ENCODE data around the gene PRDM15.

Gene PRDM15

DNA sequence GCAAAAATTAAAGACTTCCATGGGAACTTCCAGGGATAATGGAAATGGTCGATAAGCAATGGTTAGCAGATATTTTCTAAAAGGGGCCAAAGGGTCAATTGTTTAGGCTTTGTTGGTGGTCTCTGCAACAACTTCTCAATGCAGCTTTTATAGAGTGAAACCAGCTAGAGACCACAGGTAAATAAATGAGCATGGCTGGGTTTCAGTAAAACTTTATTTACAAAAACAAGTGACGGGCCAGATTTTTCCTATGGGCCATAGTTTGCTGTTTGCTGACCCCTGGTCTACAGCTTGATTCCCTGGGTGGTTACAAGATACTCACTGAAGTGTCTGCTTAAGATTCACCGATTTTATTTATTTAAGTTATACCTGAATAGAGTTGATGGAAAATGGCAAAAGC, 22.6 kb upstream of the PRDM15 start:
- WGBS, result 84% methylated on average over 2 of the region's 3 CpGs
- no peak overlapping the region for H3K27ac ChIP-seq (ENCODE audit: low read length, poor library complexity, severe bottlenecking)
- H2BK12ac ChIP-seq (ENCODE audit: low read length in 2 of 2), result no peak overlapping the region
- no peak overlapping the region for H2AK5ac ChIP-seq (ENCODE audit: low read length, severe bottlenecking)
- H3K27me3 ChIP-seq (ENCODE audit: control insufficient read depth in 1 of 2, insufficient read depth in 1 of 2, low read length in 2 of 2), result no peaks in the 10 kb centered on the region
- peaks cover 47 to 92% of the 10 kb centered on the region in 2 experiments for H3K36me3 ChIP-seq (ENCODE audit: control insufficient read depth in 1 of 2, insufficient read depth in 2 of 2, low read depth in 1 of 2, low read length in 2 of 2)
- no peaks in the 10 kb centered on the region for H3K79me1 ChIP-seq (replicated peaks; ENCODE audit: low read length, poor library complexity, severe bottlenecking)
- no peaks in the 10 kb centered on the region for H3K4me1 ChIP-seq (ENCODE audit: control insufficient read depth, insufficient read depth, low read depth, low read length)
- no peak overlapping the region for H2BK5ac ChIP-seq (ENCODE audit: low read depth, low read length, poor library complexity, severe bottlenecking)
- no peak overlapping the region for H3K23ac ChIP-seq (ENCODE audit: low read length in 2 of 2)
- no peak overlapping the region for H3K4ac ChIP-seq (ENCODE audit: low read depth in 1 of 2, low read length in 2 of 2)
- no peak overlapping the region for H2BK120ac ChIP-seq (ENCODE audit: low read depth, low read length)
- no peak overlapping the region for H4K91ac ChIP-seq (ENCODE audit: low read length)
- no peak overlapping the region for H3K18ac ChIP-seq (ENCODE audit: low read depth in 1 of 2, low read length in 2 of 2)
- no peak overlapping the region for H2BK15ac ChIP-seq (ENCODE audit: low read depth, poor library complexity, severe bottlenecking)
- no peak overlapping the region for H3K4me2 ChIP-seq (ENCODE audit: low read length, poor library complexity, severe bottlenecking)
- no peak overlapping the region for H3K14ac ChIP-seq (ENCODE audit: low read length in 2 of 2)
- no peak overlapping the region for H3K4me3 ChIP-seq (ENCODE audit: insufficient read depth in 1 of 2, low read depth in 1 of 2, low read length in 2 of 2)
- no peak overlapping the region for H4K8ac ChIP-seq (ENCODE audit: low read length)
- H3K9ac ChIP-seq (ENCODE audit: low read length), result no peak overlapping the region
- H3K9me3 ChIP-seq (ENCODE audit: control insufficient read depth, low read length), result no peaks in the 10 kb centered on the region
- no peak overlapping the region for H2AFZ ChIP-seq (ENCODE audit: low read depth, low read length)
- DNase-seq, result no peak

- H3K27me3 ChIP-seq (ENCODE audit: control insufficient read depth in 1 of 2, insufficient read depth in 1 of 2, low read length in 2 of 2), result no peaks in the 10 kb centered on the region
Measured at GRCh38 chr21:41901099-41901498, 22.0 kb upstream of the PRDM15 start.

DNA sequence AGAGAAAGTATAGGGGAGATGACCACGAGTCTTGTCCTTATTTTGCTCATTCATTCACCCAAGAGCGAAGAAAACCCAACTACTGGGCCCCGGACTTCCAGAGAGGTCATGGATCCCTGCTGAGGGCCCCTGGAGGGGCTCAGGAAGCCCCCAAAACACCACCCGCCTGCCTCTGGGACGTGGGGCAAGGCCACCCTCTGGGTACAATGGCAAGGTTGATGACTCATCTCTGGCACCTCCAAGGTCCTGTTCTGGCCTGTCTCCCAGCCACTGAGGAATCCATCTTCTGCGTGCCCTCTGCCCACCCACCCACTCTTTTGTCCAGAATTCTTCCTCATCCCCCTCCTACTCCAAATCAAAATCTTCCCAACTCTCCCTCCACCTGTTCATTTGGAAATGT, 21.3 kb upstream of the PRDM15 start:
- H2AK5ac ChIP-seq (ENCODE audit: low read length, severe bottlenecking), result no peak overlapping the region
- H3K18ac ChIP-seq (ENCODE audit: low read depth in 1 of 2, low read length in 2 of 2), result no peak overlapping the region
- WGBS, result 96% methylated on average over 6 of the region's 6 CpGs
- no peaks in the 10 kb centered on the region for H3K27me3 ChIP-seq (ENCODE audit: control insufficient read depth in 1 of 2, insufficient read depth in 1 of 2, low read length in 2 of 2)
- H3K14ac ChIP-seq (ENCODE audit: low read length in 2 of 2), result no peak overlapping the region
- H3K4ac ChIP-seq (ENCODE audit: low read depth in 1 of 2, low read length in 2 of 2), result no peak overlapping the region
- no peaks in the 10 kb centered on the region for H3K9me3 ChIP-seq (ENCODE audit: control insufficient read depth, low read length)
- no peak overlapping the region for H4K91ac ChIP-seq (ENCODE audit: low read length)
- H3K27ac ChIP-seq (ENCODE audit: low read length, poor library complexity, severe bottlenecking), result no peak overlapping the region
- H2BK12ac ChIP-seq (ENCODE audit: low read length in 2 of 2), result no peak overlapping the region
- no peak overlapping the region for H3K4me3 ChIP-seq (ENCODE audit: insufficient read depth in 1 of 2, low read depth in 1 of 2, low read length in 2 of 2)
- H4K8ac ChIP-seq (ENCODE audit: low read length), result no peak overlapping the region
- peaks cover 3% of the 10 kb centered on the region for H3K4me1 ChIP-seq (ENCODE audit: control insufficient read depth, insufficient read depth, low read depth, low read length)
- H3K36me3 ChIP-seq (ENCODE audit: control insufficient read depth in 1 of 2, insufficient read depth in 2 of 2, low read depth in 1 of 2, low read length in 2 of 2), result peaks cover 41 to 91% of the 10 kb centered on the region in 2 experiments
- no peak overlapping the region for H2BK15ac ChIP-seq (ENCODE audit: low read depth, poor library complexity, severe bottlenecking)
- H2BK120ac ChIP-seq (ENCODE audit: low read depth, low read length), result no peak overlapping the region
- H2BK5ac ChIP-seq (ENCODE audit: low read depth, low read length, poor library complexity, severe bottlenecking), result no peak overlapping the region
- H3K79me1 ChIP-seq (replicated peaks; ENCODE audit: low read length, poor library complexity, severe bottlenecking), result no peaks in the 10 kb centered on the region
- no peak for DNase-seq
- no peak overlapping the region for H3K4me2 ChIP-seq (ENCODE audit: low read length, poor library complexity, severe bottlenecking)
- no peak overlapping the region for H3K9ac ChIP-seq (ENCODE audit: low read length)
- no peak overlapping the region for H2AFZ ChIP-seq (ENCODE audit: low read depth, low read length)
- no peak overlapping the region for H3K23ac ChIP-seq (ENCODE audit: low read length in 2 of 2)

More at GRCh38 chr21:41901099-41901498, 22.0 kb upstream of the PRDM15 start:
- Histone ChIP-seq H2BK15ac (ENCODE audit: low read depth, poor library complexity, severe bottlenecking) (no peak overlapping the region), H3K27ac (ENCODE audit: low read length, poor library complexity, severe bottlenecking) (no peak overlapping the region), H3K23ac (ENCODE audit: low read length in 2 of 2) (no peak overlapping the region), H3K9ac (ENCODE audit: low read length) (no peak overlapping the region), H3K79me1 (replicated peaks; ENCODE audit: low read length, poor library complexity, severe bottlenecking) (no peaks in the 10 kb centered on the region), H3K4me2 (ENCODE audit: low read length, poor library complexity, severe bottlenecking) (no peak overlapping the region), H3K18ac (ENCODE audit: low read depth in 1 of 2, low read length in 2 of 2) (no peak overlapping the region), H2AFZ (ENCODE audit: low read depth, low read length) (no peak overlapping the region), H3K9me3 (ENCODE audit: control insufficient read depth, low read length) (no peaks in the 10 kb centered on the region), H2BK12ac (ENCODE audit: low read length in 2 of 2) (no peak overlapping the region), H4K8ac (ENCODE audit: low read length) (no peak overlapping the region), H3K14ac (ENCODE audit: low read length in 2 of 2) (no peak overlapping the region), H4K91ac (ENCODE audit: low read length) (no peak overlapping the region), H3K4me1 (ENCODE audit: control insufficient read depth, insufficient read depth, low read depth, low read length) (no peaks in the 10 kb centered on the region), H2BK5ac (ENCODE audit: low read depth, low read length, poor library complexity, severe bottlenecking) (no peak overlapping the region), H3K4ac (ENCODE audit: low read depth in 1 of 2, low read length in 2 of 2) (no peak overlapping the region), H2AK5ac (ENCODE audit: low read length, severe bottlenecking) (no peak overlapping the region), H3K36me3 (ENCODE audit: control insufficient read depth in 1 of 2, insufficient read depth in 2 of 2, low read depth in 1 of 2, low read length in 2 of 2) (peaks cover 45 to 90% of the 10 kb centered on the region in 2 experiments), H2BK120ac (ENCODE audit: low read depth, low read length) (no peak overlapping the region), H3K4me3 (ENCODE audit: insufficient read depth in 1 of 2, low read depth in 1 of 2, low read length in 2 of 2) (no peak overlapping the region)
- no peak for DNase-seq
- WGBS, result 97% methylated on average over 8 of the region's 12 CpGs

GRCh38 chr21:41899426-41900202, 20.5 kb upstream of the PRDM15 start:
- WGBS, result 94% methylated on average over 21 of the region's 25 CpGs
- no peak overlapping the region for H3K9ac ChIP-seq (ENCODE audit: low read length)

More at GRCh38 chr21:41899426-41900202, 20.5 kb upstream of the PRDM15 start:
- no peak for DNase-seq
- no peak overlapping the region for H2BK15ac ChIP-seq (ENCODE audit: low read depth, poor library complexity, severe bottlenecking)
- H3K27me3 ChIP-seq (ENCODE audit: control insufficient read depth in 1 of 2, insufficient read depth in 1 of 2, low read length in 2 of 2), result no peaks in the 10 kb centered on the region
- no peak overlapping the region for H4K8ac ChIP-seq (ENCODE audit: low read length)
- no peak overlapping the region for H3K18ac ChIP-seq (ENCODE audit: low read depth in 1 of 2, low read length in 2 of 2)
- H3K4ac ChIP-seq (ENCODE audit: low read depth in 1 of 2, low read length in 2 of 2), result no peak overlapping the region
- peaks cover 40 to 94% of the 10 kb centered on the region in 2 experiments for H3K36me3 ChIP-seq (ENCODE audit: control insufficient read depth in 1 of 2, insufficient read depth in 2 of 2, low read depth in 1 of 2, low read length in 2 of 2)
- no peak overlapping the region for H4K91ac ChIP-seq (ENCODE audit: low read length)
- H3K27ac ChIP-seq (ENCODE audit: low read length, poor library complexity, severe bottlenecking), result no peak overlapping the region
- no peaks in the 10 kb centered on the region for H3K9me3 ChIP-seq (ENCODE audit: control insufficient read depth, low read length)
- H3K4me1 ChIP-seq (ENCODE audit: control insufficient read depth, insufficient read depth, low read depth, low read length), result peaks cover 8% of the 10 kb centered on the region
- no peak overlapping the region for H3K4me2 ChIP-seq (ENCODE audit: low read length, poor library complexity, severe bottlenecking)
- H3K14ac ChIP-seq (ENCODE audit: low read length in 2 of 2), result no peak overlapping the region
- H2BK5ac ChIP-seq (ENCODE audit: low read depth, low read length, poor library complexity, severe bottlenecking), result no peak overlapping the region
- no peak overlapping the region for H2BK12ac ChIP-seq (ENCODE audit: low read length in 2 of 2)
- no peaks in the 10 kb centered on the region for H3K79me1 ChIP-seq (replicated peaks; ENCODE audit: low read length, poor library complexity, severe bottlenecking)
- H2AK5ac ChIP-seq (ENCODE audit: low read length, severe bottlenecking), result no peak overlapping the region
- H3K23ac ChIP-seq (ENCODE audit: low read length in 2 of 2), result no peak overlapping the region
- no peak overlapping the region for H2BK120ac ChIP-seq (ENCODE audit: low read depth, low read length)
- no peak overlapping the region for H2AFZ ChIP-seq (ENCODE audit: low read depth, low read length)
- no peak overlapping the region for H3K4me3 ChIP-seq (ENCODE audit: insufficient read depth in 1 of 2, low read depth in 1 of 2, low read length in 2 of 2)

Data from mesenchymal stem cell (in vitro differentiated cells and primary cell).